Left lung (tissue), 10 donors: Measurements from ENCODE around the gene MMEL1. TPM values are rescaled to one million over a fixed set of nuclear protein-coding genes. Genes with fewer than 3 reads are reported as not detected.

Experiments used
- ATAC-seq: fragments of 200-7000 bp; cut with Tn5 transposase; one replicate; pipeline ENCODE4 v1.9.1; 2020; ENCODE audit warnings: moderate library complexity
- DNase-seq, 4 donors: peaks; one replicate each; pipeline ENCODE4 v3.0.0-alpha.2; 2013 to 2020
- H3K27ac ChIP-seq, 2 donors: fragments of 200-600 bp; sonication (generic) in 1 of 2; one replicate each; pipeline versions ENCODE4 v1.5.0 to v1.8.0; 2020 to 2021
- H3K27me3 ChIP-seq, 2 donors: fragments of 200-600 bp; sonication (generic) in 1 of 2; one replicate each; pipeline versions ENCODE4 v1.5.0 to v1.8.0; 2020 to 2021
- H3K36me3 ChIP-seq, 2 donors: fragments of 200-600 bp; sonication (generic) in 1 of 2; one replicate each; pipeline versions ENCODE4 v1.5.0 to v1.8.0; 2020 to 2021
- H3K4me1 ChIP-seq, 2 donors: fragments of 200-600 bp; one replicate each; pipeline ENCODE4 v1.8.0; 2021
- H3K4me3 ChIP-seq, 2 donors: fragments of 200-600 bp; sonication (generic) in 1 of 2; one replicate each; pipeline versions ENCODE4 v1.5.0 to v1.8.0; 2020 to 2021; ENCODE audit warnings: mild to moderate bottlenecking in 1 of 2
- H3K9me3 ChIP-seq, 2 donors: fragments of 200-600 bp; sonication (generic) in 1 of 2; one replicate each; pipeline versions ENCODE4 v1.5.0 to v1.8.0; 2020 to 2021
- intact Hi-C, 2 donors: fragments of 100-400 bp; cut with DNase I; formaldehyde crosslinking; loops; one replicate each; pipeline versions ENCODE4 v1.11.2 to v1.14.2; 2022
- polyA plus RNA-seq, 6 donors: library from polyadenylated mRNA; unstranded; fragments of 120-200 nt; gene quantifications; one replicate each; pipeline ENCODE4 v1.2.1, GENCODE V29; 2013; ENCODE audit not compliant: insufficient read length in 6 of 6
- total RNA-seq, 2 donors: library from RNA; stranded (reverse); fragmentation: NEBNext Ultra II Directional; extraction: Animal tissue kit (Norgen Biotek cat#: 25700); gene quantifications; one replicate each; pipeline ENCODE4 v1.2.1, GENCODE V29; 2021
- TF ChIP-seq, protein P1 (sequence below), 2 donors: fragments of 200-600 bp; sonication (generic) in 1 of 2; IDR thresholded peaks; one replicate each; pipeline versions ENCODE4 v1.5.0 to v1.8.0; 2021; ENCODE audit warnings: antibody characterized with exemption in 2 of 2
- donor health status: DM: no; HTN: yes; CAD: no.
- donor health status: DM: no; HTN: no; CAD: no.

The MMEL1 gene
- total and polyA plus RNA-seq, 8 donors = 3.4 to 9.1 (median 3.9) TPM

- intact Hi-C loops = no loop called here
- DNase-seq = no peak
These were observed 14.8 kb downstream of the MMEL1 start for GRCh38 chr1:2617971-2618470.

DNA sequence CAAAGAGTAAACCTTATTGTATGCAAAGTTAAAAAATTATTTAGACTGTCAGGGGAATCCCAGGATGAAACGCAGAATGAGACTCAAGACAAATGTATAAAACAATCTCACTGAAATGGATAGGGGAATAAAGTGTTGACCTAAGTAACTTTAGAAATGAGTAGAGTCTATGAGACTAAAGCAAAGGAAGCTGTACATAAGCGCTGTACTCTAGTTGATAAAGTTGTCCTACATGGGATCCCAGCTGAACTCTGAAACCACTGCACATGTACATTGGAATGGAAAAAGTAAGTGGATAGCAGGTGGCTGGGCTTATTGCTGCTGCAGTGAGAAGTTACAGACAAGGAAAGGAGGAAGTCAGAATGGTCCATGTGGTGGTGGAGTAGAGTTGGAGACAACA is 18.7 kb downstream of the MMEL1 start:
- ATAC-seq (no peak), DNase-seq (no peak)
- H3K4me1 ChIP-seq = peaks cover 0 to 5% of the 10 kb centered on the region in 2 donors
- H3K27ac ChIP-seq = no peak overlapping the region
- H3K4me3 ChIP-seq = no peak overlapping the region
- intact Hi-C loops = no loop called here
- peaks cover 0 to 23% of the 10 kb centered on the region in 2 donors for H3K9me3 ChIP-seq
- peaks cover 0 to 9% of the 10 kb centered on the region in 2 donors for H3K27me3 ChIP-seq
- TF ChIP-seq, protein P1, sequence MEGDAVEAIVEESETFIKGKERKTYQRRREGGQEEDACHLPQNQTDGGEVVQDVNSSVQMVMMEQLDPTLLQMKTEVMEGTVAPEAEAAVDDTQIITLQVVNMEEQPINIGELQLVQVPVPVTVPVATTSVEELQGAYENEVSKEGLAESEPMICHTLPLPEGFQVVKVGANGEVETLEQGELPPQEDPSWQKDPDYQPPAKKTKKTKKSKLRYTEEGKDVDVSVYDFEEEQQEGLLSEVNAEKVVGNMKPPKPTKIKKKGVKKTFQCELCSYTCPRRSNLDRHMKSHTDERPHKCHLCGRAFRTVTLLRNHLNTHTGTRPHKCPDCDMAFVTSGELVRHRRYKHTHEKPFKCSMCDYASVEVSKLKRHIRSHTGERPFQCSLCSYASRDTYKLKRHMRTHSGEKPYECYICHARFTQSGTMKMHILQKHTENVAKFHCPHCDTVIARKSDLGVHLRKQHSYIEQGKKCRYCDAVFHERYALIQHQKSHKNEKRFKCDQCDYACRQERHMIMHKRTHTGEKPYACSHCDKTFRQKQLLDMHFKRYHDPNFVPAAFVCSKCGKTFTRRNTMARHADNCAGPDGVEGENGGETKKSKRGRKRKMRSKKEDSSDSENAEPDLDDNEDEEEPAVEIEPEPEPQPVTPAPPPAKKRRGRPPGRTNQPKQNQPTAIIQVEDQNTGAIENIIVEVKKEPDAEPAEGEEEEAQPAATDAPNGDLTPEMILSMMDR (IDR thresholded peaks at IDR 0.05) = no peak
- no peaks in the 10 kb centered on the region for H3K36me3 ChIP-seq

More at GRCh38 chr1:2617971-2618470, 14.8 kb downstream of the MMEL1 start:
- H3K4me3 ChIP-seq = no peak overlapping the region
- no peak overlapping the region for H3K27ac ChIP-seq
- no peaks in the 10 kb centered on the region for H3K36me3 ChIP-seq
- peaks cover 0 to 27% of the 10 kb centered on the region in 2 donors for H3K9me3 ChIP-seq
- TF ChIP-seq, protein P1 (IDR thresholded peaks at IDR 0.05) = no peak
- H3K4me1 ChIP-seq = no peaks in the 10 kb centered on the region
- ATAC-seq = no peak
- H3K27me3 ChIP-seq = peaks cover 0 to 2% of the 10 kb centered on the region in 2 donors

- Histone ChIP-seq H3K36me3 (no peaks in the 10 kb centered on the region), H3K9me3 (peaks cover 0 to 23% of the 10 kb centered on the region in 2 donors), H3K4me3 (no peak overlapping the region), H3K27ac (no peak overlapping the region), H3K4me1 (peaks cover 0 to 5% of the 10 kb centered on the region in 2 donors), H3K27me3 (peaks cover 0 to 9% of the 10 kb centered on the region in 2 donors)
- intact Hi-C loops = no loop called here
- no peak for DNase-seq
- no peak for ATAC-seq
- TF ChIP-seq, protein P1 (IDR thresholded peaks at IDR 0.05) = no peak
These were observed 20.0 kb downstream of the MMEL1 start for GRCh38 chr1:2612591-2613365.

GRCh38 chr1:2611621-2612437 is 21.0 kb downstream of the MMEL1 start:
- H3K4me1 ChIP-seq = peaks cover 0 to 5% of the 10 kb centered on the region in 2 donors
- H3K36me3 ChIP-seq = no peaks in the 10 kb centered on the region
- no peak for ATAC-seq
- intact Hi-C loops = no loop called here
- DNase-seq = no peak
- H3K4me3 ChIP-seq = no peak overlapping the region
- peaks cover 0 to 22% of the 10 kb centered on the region in 2 donors for H3K9me3 ChIP-seq
- H3K27me3 ChIP-seq = peaks cover 0 to 9% of the 10 kb centered on the region in 2 donors
- TF ChIP-seq, protein P1 (IDR thresholded peaks at IDR 0.05) = no peak
- H3K27ac ChIP-seq = no peak overlapping the region
